ENCODE results near the gene EZH2.

DNA sequence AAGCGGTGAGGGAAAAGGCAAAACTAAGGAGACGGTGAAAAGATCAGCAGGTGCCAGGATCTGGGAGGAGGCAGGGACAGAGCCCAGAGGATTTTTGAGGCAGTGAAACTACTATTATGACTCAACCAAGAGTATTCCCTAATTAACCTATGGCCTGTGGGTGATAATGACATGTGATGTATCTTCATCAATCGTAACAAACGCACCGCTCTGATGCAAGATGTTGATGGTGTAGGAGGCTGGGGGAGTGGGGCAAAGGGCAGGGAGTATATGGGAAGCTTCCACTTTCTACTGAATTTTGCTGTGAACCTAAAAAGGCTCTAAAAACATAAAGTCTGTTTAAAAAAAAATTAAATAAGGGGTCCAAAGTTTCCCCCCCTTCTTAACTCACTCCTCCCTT is 25.5 kb upstream of the EZH2 start:
- TF ChIP-seq, protein P1, sequence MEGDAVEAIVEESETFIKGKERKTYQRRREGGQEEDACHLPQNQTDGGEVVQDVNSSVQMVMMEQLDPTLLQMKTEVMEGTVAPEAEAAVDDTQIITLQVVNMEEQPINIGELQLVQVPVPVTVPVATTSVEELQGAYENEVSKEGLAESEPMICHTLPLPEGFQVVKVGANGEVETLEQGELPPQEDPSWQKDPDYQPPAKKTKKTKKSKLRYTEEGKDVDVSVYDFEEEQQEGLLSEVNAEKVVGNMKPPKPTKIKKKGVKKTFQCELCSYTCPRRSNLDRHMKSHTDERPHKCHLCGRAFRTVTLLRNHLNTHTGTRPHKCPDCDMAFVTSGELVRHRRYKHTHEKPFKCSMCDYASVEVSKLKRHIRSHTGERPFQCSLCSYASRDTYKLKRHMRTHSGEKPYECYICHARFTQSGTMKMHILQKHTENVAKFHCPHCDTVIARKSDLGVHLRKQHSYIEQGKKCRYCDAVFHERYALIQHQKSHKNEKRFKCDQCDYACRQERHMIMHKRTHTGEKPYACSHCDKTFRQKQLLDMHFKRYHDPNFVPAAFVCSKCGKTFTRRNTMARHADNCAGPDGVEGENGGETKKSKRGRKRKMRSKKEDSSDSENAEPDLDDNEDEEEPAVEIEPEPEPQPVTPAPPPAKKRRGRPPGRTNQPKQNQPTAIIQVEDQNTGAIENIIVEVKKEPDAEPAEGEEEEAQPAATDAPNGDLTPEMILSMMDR (IDR thresholded peaks at IDR 0.05; ENCODE audit: insufficient read depth, low read depth, low read length) = no peak
- no peak for TF ChIP-seq EZH2 (IDR thresholded peaks at IDR 0.05; ENCODE audit: insufficient read depth, low read length)

Measured in astrocyte (in vitro differentiated cells and primary cell).